GM12878 (cell line): ENCODE data around the gene GPER1. TPM values are rescaled to one million over a fixed set of nuclear protein-coding genes. Genes with fewer than 3 reads are reported as not detected.

Experiments
- ATAC-seq: fragments of 200-7000 bp; cut with Tn5 transposase; 3 replicates; pipeline ENCODE4 v1.9.1; 2020; ENCODE audit warnings: mild to moderate bottlenecking, moderate library complexity
- BruUV-seq: library from RNA; stranded (reverse); fragments of 400-500 nt; replicated peaks from 2 replicates; lab custom pipeline; 2021; lab: Mats Ljungman, UMichigan
- CTCF ChIA-PET: fragments of 300-600 bp; sonication (Branson Sonifier 250); formaldehyde crosslinking; extraction: SDS; loops from one replicate; lab custom pipeline; 2021; ENCODE audit warnings: inconsistent platforms; lab: Yijun Ruan, JAX
- POLR2A ChIA-PET: fragments of 350-600 bp; formaldehyde crosslinking; extraction: SDS; loops from one replicate; lab custom pipeline; 2021; ENCODE audit warnings: inconsistent platforms; lab: Charles Lee
- RAD21 ChIA-PET: fragments of 300-600 bp; sonication (Branson Sonifier 250); formaldehyde crosslinking; loops from one replicate; lab custom pipeline; 2023; ENCODE audit warnings: antibody characterized with exemption; ENCODE audit not compliant: unreplicated experiment; lab: Charles Lee
- SMC1A ChIA-PET: fragments of 300-600 bp; sonication (Branson Sonifier 250); formaldehyde crosslinking; loops from one replicate; lab custom pipeline; 2023; ENCODE audit not compliant: unreplicated experiment, uncharacterized antibody; lab: Charles Lee
- DNase-seq: peaks from one replicate; pipeline ENCODE4 v3.0.0-alpha.2; 2011; ENCODE audit warnings: low read depth, low spot score
- FAIRE-seq: peaks from 3 replicates; lab custom pipeline; 2011; peaks lifted over from hg19 to GRCh38; lab: Jason Lieb, UNC
- H2AFZ ChIP-seq: 2 replicates; pipeline ENCODE4 v1.6.0; 2011; ENCODE audit warnings: low read depth, low read length, control low read depth; ENCODE audit not compliant: control insufficient read depth
- H3K27ac ChIP-seq: 2 replicates; pipeline ENCODE4 v1.5.1; 2011; ENCODE audit warnings: control low read depth; ENCODE audit not compliant: control insufficient read depth, insufficient read depth
- H3K27me3 ChIP-seq, 2 experiments: replicated peaks in 1 of 2; 2 replicates each; pipeline versions ENCODE4 v1.6.0 to v1.6.1; 2011; ENCODE audit warnings: low read length in 1 of 2; ENCODE audit not compliant: control insufficient read depth in 2 of 2, insufficient read depth in 2 of 2
- H3K36me3 ChIP-seq, 2 experiments: 2 replicates each; pipeline ENCODE4 v1.5.1; 2011; ENCODE audit warnings: low read length in 1 of 2; ENCODE audit not compliant: control insufficient read depth in 2 of 2, insufficient read depth in 2 of 2
- H3K4me1 ChIP-seq: 2 replicates; pipeline ENCODE4 v1.6.1; 2011; ENCODE audit warnings: mild to moderate bottlenecking, low read length, moderate library complexity, mixed read lengths; ENCODE audit not compliant: control insufficient read depth, insufficient read depth
- H3K4me2 ChIP-seq: 2 replicates; pipeline ENCODE4 v1.6.0; 2011; ENCODE audit warnings: control low read depth; ENCODE audit not compliant: control insufficient read depth, insufficient read depth
- H3K4me3 ChIP-seq: fragments of 200-600 bp; sonication (generic); 2 replicates; pipeline ENCODE4 v1.5.1; 2016
- H3K79me2 ChIP-seq: 2 replicates; pipeline ENCODE4 v1.6.0; 2011; ENCODE audit warnings: low read length; ENCODE audit not compliant: control insufficient read depth, insufficient read depth
- H3K9ac ChIP-seq: 2 replicates; pipeline ENCODE4 v1.8.0; 2011; ENCODE audit warnings: low read length, control low read depth, mixed read lengths; ENCODE audit not compliant: control insufficient read depth, insufficient read depth
- H3K9me3 ChIP-seq: replicated peaks from 3 replicates; pipeline ENCODE4 v1.5.1; 2011; ENCODE audit warnings: mild to moderate bottlenecking, low read length; ENCODE audit not compliant: control insufficient read depth, insufficient read depth
- H4K20me1 ChIP-seq: 2 replicates; pipeline ENCODE4 v1.6.0; 2011; ENCODE audit not compliant: control insufficient read depth, insufficient read depth
- BHLHE40 ChIP-seq, 2 experiments: fragments of 450-650 bp in 1 of 2; IDR thresholded peaks; 2 replicates each; pipeline ENCODE4 v1.6.1; 2011 to 2017; ENCODE audit warnings: low read depth in 2 of 2, borderline replicate concordance in 1 of 2, improper control_type of control experiment in 1 of 2, low read length in 1 of 2, mild to moderate bottlenecking in 1 of 2
- CBFB ChIP-seq: IDR thresholded peaks from 2 replicates; pipeline ENCODE4 v1.6.1; 2016; ENCODE audit warnings: antibody characterized with exemption, low read depth
- CHD1 ChIP-seq: IDR thresholded peaks from 2 replicates; pipeline ENCODE4 v1.6.1; 2012; ENCODE audit warnings: low read depth, low read length, improper control_type of control experiment
- CHD2 ChIP-seq: IDR thresholded peaks from 2 replicates; pipeline ENCODE4 v1.6.1; 2011; ENCODE audit warnings: low read depth, low read length, improper control_type of control experiment, borderline replicate concordance
- IRF3 ChIP-seq: fragments of 450-650 bp; IDR thresholded peaks from 2 replicates; pipeline ENCODE4 v1.6.1; 2014; ENCODE audit warnings: mild to moderate bottlenecking
- MEF2B ChIP-seq: fragments of 450-650 bp; IDR thresholded peaks from 2 replicates; pipeline ENCODE4 v1.6.1; 2018; ENCODE audit warnings: mild to moderate bottlenecking, moderate library complexity; ENCODE audit not compliant: partially characterized antibody, poor library complexity, severe bottlenecking
- MYC ChIP-seq: IDR thresholded peaks from 2 replicates; pipeline ENCODE4 v1.6.1; 2011; ENCODE audit warnings: mild to moderate bottlenecking, low read length, moderate library complexity, inconsistent platforms; ENCODE audit not compliant: insufficient read depth, insufficient replicate concordance, insufficient read length, severe bottlenecking
- NFIC ChIP-seq: IDR thresholded peaks from 2 replicates; pipeline ENCODE4 v1.6.1; 2012; ENCODE audit warnings: low read depth, mild to moderate bottlenecking, inconsistent platforms, low read length, moderate library complexity
- NR2F1 ChIP-seq: fragments of 450-650 bp; conservative IDR thresholded peaks from 2 replicates; pipeline ENCODE4 v1.6.1; 2017; ENCODE audit warnings: mild to moderate bottlenecking
- PML ChIP-seq: IDR thresholded peaks from 2 replicates; pipeline ENCODE4 v1.6.1; 2012; ENCODE audit warnings: low read length, inconsistent platforms
- RUNX3 ChIP-seq: IDR thresholded peaks from 2 replicates; pipeline ENCODE4 v1.6.1; 2012; ENCODE audit warnings: low read length, inconsistent platforms
- TAF1 ChIP-seq: IDR thresholded peaks from 2 replicates; pipeline ENCODE4 v1.6.1; 2011; ENCODE audit warnings: mild to moderate bottlenecking, low read depth, low read length, borderline replicate concordance
- TARDBP ChIP-seq: IDR thresholded peaks from 2 replicates; pipeline ENCODE4 v1.6.1; 2016; ENCODE audit warnings: borderline replicate concordance
- YY1 ChIP-seq: IDR thresholded peaks from 2 replicates; pipeline ENCODE4 v1.6.1; 2011; ENCODE audit warnings: low read depth, mild to moderate bottlenecking, low read length
- ZBTB4 ChIP-seq: fragments of 450-650 bp; formaldehyde crosslinking; IDR thresholded peaks from 2 replicates; pipeline ENCODE4 v1.4.0; 2022; ENCODE audit warnings: mild to moderate bottlenecking, moderate library complexity
- ZNF217 ChIP-seq: fragments of 450-650 bp; IDR thresholded peaks from 2 replicates; pipeline ENCODE4 v1.6.1; 2017; ENCODE audit warnings: antibody characterized with exemption, mild to moderate bottlenecking
- WGBS: methylation state at CpG from one replicate; pipeline ENCODE4 v1.1.6; 2016; ENCODE audit warnings: low lambda C conversion rate; ENCODE audit not compliant: insufficient replicate concordance, insufficient coverage; ENCODE audit errors: missing lambda C conversion rate; 5-methylcytosine and 5-hydroxymethylcytosine counted together
- in situ Hi-C: fragments of 300-500 bp; cut with MboI; formaldehyde crosslinking; loops from 9 replicates; pipeline ENCODE4 v1.14.3; 2018; ENCODE audit warnings: mixed read lengths
- intact Hi-C: fragments of 100-400 bp; cut with micrococcal nuclease; formaldehyde crosslinking; loops from one replicate; pipeline ENCODE4 v1.14.2; 2022; ENCODE audit not compliant: unreplicated experiment
- polyA plus RNA-seq, 11 experiments: library from polyadenylated mRNA; depleted of rRNA in 4 of 11; unstranded in 6 of 11; stranded (reverse) in 5 of 11; fragments of >200 nt; fragmentation: Nextera tagmentation in 4 of 11; fragmentation: Illumina TruSeq in 1 of 11; extraction: Ambion mirVana in 4 of 11; extraction: Trizol in 1 of 11; gene quantifications; 1 replicate in 1 of 11; 2 replicates in 10 of 11; pipeline versions ENCODE4 v1.2.1 to v1.2.3, GENCODE V29; 2011 to 2016; ENCODE audit warnings: inconsistent platforms in 2 of 11, missing spikeins in 2 of 11, low read depth in 1 of 11
- total RNA-seq, 4 experiments: library from RNA; depleted of rRNA in 3 of 4; stranded (reverse); fragments of >200 nt in 3 of 4; fragmentation: Illumina TruSeq in 1 of 4; extraction: Trizol in 1 of 4; gene quantifications; 2 replicates each; pipeline versions ENCODE4 v1.2.1 to v1.2.3, GENCODE V29; 2013 to 2021
- TF ChIP-seq, protein P1 (sequence below): IDR thresholded peaks from 2 replicates; pipeline ENCODE4 v1.6.1; 2011; ENCODE audit warnings: low read depth, low read length, improper control_type of control experiment, borderline replicate concordance
- TF ChIP-seq, protein P2 (sequence below): IDR thresholded peaks from 2 replicates; pipeline ENCODE4 v1.6.1; 2011; ENCODE audit warnings: borderline replicate concordance, low read depth, mild to moderate bottlenecking, moderate library complexity, low read length; ENCODE audit not compliant: insufficient read depth, poor library complexity, severe bottlenecking

GPER1 gene
- total and polyA plus RNA-seq, 10 of the 15 experiments (the other 5 are each of a cell fraction or from before 2014, with no cell fraction given), result 0.03 to 6.5 (median 2.6) TPM

DNA sequence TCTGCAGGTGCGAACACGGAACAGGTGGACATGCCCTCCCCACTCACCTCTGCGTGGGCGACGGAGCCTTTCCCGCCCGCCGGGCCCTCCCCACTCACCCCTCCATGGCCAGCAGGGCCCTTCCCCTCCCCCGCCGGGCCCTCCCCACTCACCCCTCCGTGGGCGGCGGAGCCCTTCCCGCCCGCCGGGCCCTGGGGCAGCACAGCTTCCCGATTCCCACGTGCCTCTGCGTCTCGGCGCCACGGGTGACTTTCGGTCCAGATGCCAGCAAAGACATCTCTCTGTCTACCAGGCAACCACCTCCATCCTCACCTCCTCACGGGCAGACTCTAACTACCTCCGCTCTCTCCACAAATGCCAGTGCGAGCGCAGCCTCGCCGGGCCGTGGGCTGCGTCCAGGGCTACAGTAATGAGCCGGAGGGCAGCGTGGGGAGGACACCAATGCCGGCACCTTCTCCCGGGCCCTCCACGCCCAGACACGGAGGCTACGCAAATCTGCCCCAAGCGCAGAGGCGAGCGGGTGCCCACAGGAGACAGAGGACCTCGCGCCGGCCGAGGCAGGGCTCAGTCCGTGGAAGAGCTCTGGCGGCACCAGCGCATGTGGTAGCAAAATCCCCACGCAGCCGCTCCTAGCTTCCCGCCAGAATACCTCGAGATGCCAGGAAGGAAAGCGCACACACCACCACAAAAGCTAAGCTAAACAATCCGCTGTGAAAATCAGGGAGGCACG lies 21.8 kb downstream of the GPER1 start:
- H3K27ac ChIP-seq, result no peak overlapping the region
- WGBS, result 98% methylated on average over 46 of the region's 55 CpGs
- ChIA-PET POLR2A (no interaction called here), RAD21 (interaction anchor here (1.1 kb wide), 1 partner anchor 116 kb away, joined by 4 read pairs; no protein-coding TSS in a partner anchor), SMC1A (no interaction called here), CTCF (no interaction called here)
- peaks cover 14% of the 10 kb centered on the region for H3K4me1 ChIP-seq
- no peaks in the 10 kb centered on the region; the same call in 1 of the 2 replicates for H3K79me2 ChIP-seq
- BruUV-seq, result no TSS peak
- H2AFZ ChIP-seq, result no peak overlapping the region
- H3K36me3 ChIP-seq, result peaks cover 0 to 1% of the 10 kb centered on the region in 2 experiments; a peak in 2 of 4 replicates
- no peak overlapping the region for H3K4me2 ChIP-seq
- ATAC-seq (no peak), DNase-seq (no peak), FAIRE-seq (no peak)
- H3K4me3 ChIP-seq, result no peak overlapping the region
- in situ Hi-C loops (no loop called here), intact Hi-C loops (no loop called here)
- no peak overlapping the region for H3K9ac ChIP-seq
- no peaks in the 10 kb centered on the region for H3K27me3 ChIP-seq
- H3K9me3 ChIP-seq, result no peaks in the 10 kb centered on the region
- H4K20me1 ChIP-seq, result no peaks in the 10 kb centered on the region
- TF ChIP-seq IRF3, result no peak
- TF ChIP-seq TARDBP, result no peak
- no peak for TF ChIP-seq MYC
- TF ChIP-seq MEF2B, result no peak
- TF ChIP-seq PML, result no peak
- no peak for TF ChIP-seq YY1
- TF ChIP-seq CBFB, result no peak
- TF ChIP-seq NFIC, result no peak
- TF ChIP-seq, protein P1, sequence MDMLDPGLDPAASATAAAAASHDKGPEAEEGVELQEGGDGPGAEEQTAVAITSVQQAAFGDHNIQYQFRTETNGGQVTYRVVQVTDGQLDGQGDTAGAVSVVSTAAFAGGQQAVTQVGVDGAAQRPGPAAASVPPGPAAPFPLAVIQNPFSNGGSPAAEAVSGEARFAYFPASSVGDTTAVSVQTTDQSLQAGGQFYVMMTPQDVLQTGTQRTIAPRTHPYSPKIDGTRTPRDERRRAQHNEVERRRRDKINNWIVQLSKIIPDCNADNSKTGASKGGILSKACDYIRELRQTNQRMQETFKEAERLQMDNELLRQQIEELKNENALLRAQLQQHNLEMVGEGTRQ, result no peak
- no peak for TF ChIP-seq ZNF217
- TF ChIP-seq RUNX3, result no peak
- TF ChIP-seq BHLHE40 (IDR thresholded peaks at IDR 0.05; ENCODE audit: borderline replicate concordance in 1 of 2, low read depth in 2 of 2, low read length in 1 of 2), result no peak
- TF ChIP-seq CHD2, result no peak
- TF ChIP-seq CHD1, result no peak
- TF ChIP-seq NR2F1, result no peak
- TF ChIP-seq ZBTB4, result no peak
- TF ChIP-seq, protein P2, sequence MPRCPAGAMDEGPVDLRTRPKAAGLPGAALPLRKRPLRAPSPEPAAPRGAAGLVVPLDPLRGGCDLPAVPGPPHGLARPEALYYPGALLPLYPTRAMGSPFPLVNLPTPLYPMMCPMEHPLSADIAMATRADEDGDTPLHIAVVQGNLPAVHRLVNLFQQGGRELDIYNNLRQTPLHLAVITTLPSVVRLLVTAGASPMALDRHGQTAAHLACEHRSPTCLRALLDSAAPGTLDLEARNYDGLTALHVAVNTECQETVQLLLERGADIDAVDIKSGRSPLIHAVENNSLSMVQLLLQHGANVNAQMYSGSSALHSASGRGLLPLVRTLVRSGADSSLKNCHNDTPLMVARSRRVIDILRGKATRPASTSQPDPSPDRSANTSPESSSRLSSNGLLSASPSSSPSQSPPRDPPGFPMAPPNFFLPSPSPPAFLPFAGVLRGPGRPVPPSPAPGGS, result no peak
- TF ChIP-seq TAF1, result no peak
